Stimulated activated CD4-positive, alpha-beta T cell treated with anti-CD3 and anti-CD28 coated beads, Interleukin-4, amount 100 ng/mL, for 24 hours (primary cell): ENCODE measurements around the gene GDPD5.

Experiments
- DNase-seq: peaks from one replicate; pipeline ENCODE4 v3.0.0-alpha.2; 2020

Gene GDPD5

GRCh38 chr11:75388386-75389275 is 137.1 kb downstream of the GDPD5 start:
- peak; percentile 76 for DNase-seq

- DNase-seq, result no peak
Measured at GRCh38 chr11:75387736-75388294, 137.9 kb downstream of the GDPD5 start.

- DNase-seq, result no peak
Measured at GRCh38 chr11:75386942-75387630, 138.7 kb downstream of the GDPD5 start.
